SK-N-MC (cell line): ENCODE measurements around the gene NUP153.

ENCODE experiments used
- EZH2 ChIP-seq: fragments of 200-600 bp; sonication (generic); IDR thresholded peaks from one replicate; pipeline ENCODE4 v1.6.1; 2017; ENCODE audit warnings: antibody characterized with exemption
- FOXP2 ChIP-seq: optimal IDR thresholded peaks from 2 replicates; pipeline ENCODE3; 2011; ENCODE audit warnings: mild to moderate bottlenecking, moderate library complexity; ENCODE audit not compliant: insufficient read depth; ENCODE audit errors: extremely low read length, control extremely low read depth
- POLR2AphosphoS5 ChIP-seq: IDR thresholded peaks from 2 replicates; pipeline ENCODE4 v1.6.1; 2012; ENCODE audit warnings: mild to moderate bottlenecking, low read depth, low read length, borderline replicate concordance

DNA sequence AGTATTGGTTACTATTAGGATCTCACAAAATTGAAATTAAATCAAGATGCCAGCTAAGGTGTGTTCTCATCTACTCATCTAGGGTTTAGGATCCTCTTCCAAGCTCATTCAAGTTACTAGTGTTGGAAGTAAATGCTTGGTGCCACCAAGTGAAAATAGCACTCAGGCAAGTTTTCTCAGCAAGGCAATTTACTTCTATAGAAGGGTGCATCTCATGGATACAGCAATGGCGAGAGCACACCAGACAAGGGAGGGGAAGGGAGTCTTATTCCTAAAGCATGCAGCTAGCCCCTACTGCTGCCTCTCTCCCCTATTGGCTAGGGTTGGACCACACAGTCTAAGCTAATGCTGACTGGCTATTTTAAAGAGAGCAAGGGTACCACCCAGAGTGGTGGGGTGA is 129.7 kb downstream of the NUP153 start:
- TF ChIP-seq EZH2 (no peak), POLR2AphosphoS5 (no peak), FOXP2 (no peak)
